ENCODE measurements around the gene ARHGEF33.

GRCh38 chr2:38887347-38887746 lies 2.3 kb upstream of the ARHGEF33 start:
- no peak for TF ChIP-seq GATA2 (IDR thresholded peaks at IDR 0.05; ENCODE audit: low read depth, low read length)
- no peak for TF ChIP-seq GATA3 (IDR thresholded peaks at IDR 0.05; ENCODE audit: low read depth, low read length)
